GM12865 (cell line): ENCODE results near the gene SLC12A8.

Source experiments
- DNase-seq: peaks from one replicate; pipeline ENCODE4 v3.0.0; 2010; ENCODE audit warnings: low read depth
- H3K4me3 ChIP-seq: 2 replicates; pipeline ENCODE4 v1.5.1; 2011; ENCODE audit warnings: mild to moderate bottlenecking, low read depth, low read length, control low read depth
- TF ChIP-seq, protein P1 (sequence below): IDR thresholded peaks from 2 replicates; pipeline ENCODE4 v1.5.1; 2011; ENCODE audit warnings: low read length, control low read depth, low read depth, inconsistent platforms; ENCODE audit not compliant: insufficient read depth; ENCODE audit errors: missing control alignments

The SLC12A8 gene

DNA sequence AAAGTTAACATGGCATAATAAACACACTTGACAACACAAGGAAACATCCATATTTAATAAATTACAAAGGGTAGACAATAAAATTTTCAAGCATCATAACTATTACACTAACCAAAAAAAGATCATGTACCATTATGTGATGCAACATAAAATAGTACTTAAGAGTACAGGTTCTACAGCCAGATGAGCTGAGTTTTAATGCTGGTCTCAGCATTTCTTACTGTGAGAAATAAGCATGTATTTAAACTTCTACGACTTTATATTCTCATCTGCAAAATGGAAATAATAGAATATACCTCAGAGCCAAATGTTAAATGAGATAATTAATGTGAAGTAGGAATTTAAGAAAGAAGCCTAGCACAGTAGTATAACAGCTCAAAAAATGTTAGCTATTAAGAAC lies 33.7 kb upstream of the SLC12A8 start:
- TF ChIP-seq, protein P1, sequence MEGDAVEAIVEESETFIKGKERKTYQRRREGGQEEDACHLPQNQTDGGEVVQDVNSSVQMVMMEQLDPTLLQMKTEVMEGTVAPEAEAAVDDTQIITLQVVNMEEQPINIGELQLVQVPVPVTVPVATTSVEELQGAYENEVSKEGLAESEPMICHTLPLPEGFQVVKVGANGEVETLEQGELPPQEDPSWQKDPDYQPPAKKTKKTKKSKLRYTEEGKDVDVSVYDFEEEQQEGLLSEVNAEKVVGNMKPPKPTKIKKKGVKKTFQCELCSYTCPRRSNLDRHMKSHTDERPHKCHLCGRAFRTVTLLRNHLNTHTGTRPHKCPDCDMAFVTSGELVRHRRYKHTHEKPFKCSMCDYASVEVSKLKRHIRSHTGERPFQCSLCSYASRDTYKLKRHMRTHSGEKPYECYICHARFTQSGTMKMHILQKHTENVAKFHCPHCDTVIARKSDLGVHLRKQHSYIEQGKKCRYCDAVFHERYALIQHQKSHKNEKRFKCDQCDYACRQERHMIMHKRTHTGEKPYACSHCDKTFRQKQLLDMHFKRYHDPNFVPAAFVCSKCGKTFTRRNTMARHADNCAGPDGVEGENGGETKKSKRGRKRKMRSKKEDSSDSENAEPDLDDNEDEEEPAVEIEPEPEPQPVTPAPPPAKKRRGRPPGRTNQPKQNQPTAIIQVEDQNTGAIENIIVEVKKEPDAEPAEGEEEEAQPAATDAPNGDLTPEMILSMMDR = no peak
- DNase-seq = no peak
- H3K4me3 ChIP-seq = no peak overlapping the region

DNA sequence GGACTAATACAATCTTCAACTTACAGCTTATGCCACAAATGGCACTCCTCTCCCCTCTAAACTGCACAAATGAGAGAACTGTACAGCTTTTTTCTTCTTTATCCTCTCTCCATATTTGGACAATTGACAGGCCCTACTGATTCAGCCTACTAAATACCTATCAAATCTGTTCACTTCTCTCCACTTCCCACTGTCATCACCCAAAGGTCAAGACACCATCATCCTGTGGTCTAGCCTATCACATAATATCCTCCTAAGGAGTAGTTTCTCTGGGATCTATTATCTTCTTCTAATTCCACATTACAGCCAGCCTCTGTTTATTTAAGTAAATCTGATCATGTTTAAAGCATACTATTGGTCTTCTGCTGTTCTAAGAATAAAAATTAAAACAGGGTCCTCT lies 33.0 kb upstream of the SLC12A8 start:
- DNase-seq = no peak
- TF ChIP-seq, protein P1 = no peak
- H3K4me3 ChIP-seq = no peak overlapping the region

DNA sequence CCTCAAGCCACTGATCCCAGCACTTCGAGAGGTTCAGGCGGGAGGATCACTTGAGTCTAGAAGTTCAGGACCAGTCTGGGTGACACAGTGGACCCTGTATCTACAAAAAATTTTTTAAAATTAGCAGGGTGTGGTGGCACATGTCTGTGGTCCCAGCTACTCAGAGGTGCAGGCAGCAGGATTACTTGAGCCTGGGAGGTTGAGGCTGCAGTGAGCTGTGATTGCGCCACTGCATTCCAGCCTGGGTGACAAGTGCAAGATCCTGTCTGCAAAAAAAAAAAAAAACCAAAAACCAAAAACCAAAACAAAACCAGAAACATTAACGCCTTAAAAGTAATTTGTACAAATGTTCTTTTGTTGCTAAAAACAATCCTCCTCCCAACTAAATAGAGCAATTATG lies 27.9 kb upstream of the SLC12A8 start:
- no peak for DNase-seq
- no peak overlapping the region for H3K4me3 ChIP-seq
- TF ChIP-seq, protein P1 = no peak

DNA sequence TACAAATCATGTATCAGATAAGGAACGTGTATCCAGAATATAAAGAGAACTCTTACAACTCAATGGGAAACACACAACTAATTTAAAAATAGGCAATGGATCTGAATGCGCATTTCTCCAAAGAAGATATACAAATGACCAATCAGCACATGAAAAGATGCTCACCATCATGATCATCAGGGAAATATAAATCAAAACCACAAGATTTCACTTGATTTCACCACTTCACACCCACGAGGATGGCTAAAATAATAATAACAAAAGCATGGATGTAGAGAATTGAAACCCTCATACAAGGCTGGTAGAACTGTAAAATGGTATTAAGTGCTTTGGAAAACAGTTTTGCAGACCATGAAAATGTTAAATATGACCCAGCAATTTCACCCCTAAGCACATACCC lies 26.7 kb upstream of the SLC12A8 start:
- TF ChIP-seq, protein P1 = no peak
- no peak for DNase-seq
- H3K4me3 ChIP-seq = no peak overlapping the region

DNA sequence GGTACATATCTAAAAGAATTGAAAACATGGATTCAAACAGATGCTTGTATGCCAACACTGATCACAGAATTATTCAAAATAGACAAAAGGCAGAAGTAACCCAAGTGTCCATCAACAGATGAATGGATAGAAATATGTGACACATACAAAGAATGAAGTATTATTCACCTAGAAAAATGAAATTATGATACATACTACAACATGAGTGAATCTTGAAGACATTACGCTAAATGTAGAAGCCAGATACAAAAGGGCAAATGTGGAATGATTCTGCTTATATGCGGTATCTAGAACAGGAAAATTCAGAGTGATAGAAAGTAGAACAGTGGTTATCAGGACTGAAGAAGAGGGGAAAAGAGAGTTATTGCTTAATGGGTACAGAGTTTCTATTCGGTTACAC lies 26.2 kb upstream of the SLC12A8 start:
- no peak overlapping the region for H3K4me3 ChIP-seq
- TF ChIP-seq, protein P1 = no peak
- DNase-seq = no peak

DNA sequence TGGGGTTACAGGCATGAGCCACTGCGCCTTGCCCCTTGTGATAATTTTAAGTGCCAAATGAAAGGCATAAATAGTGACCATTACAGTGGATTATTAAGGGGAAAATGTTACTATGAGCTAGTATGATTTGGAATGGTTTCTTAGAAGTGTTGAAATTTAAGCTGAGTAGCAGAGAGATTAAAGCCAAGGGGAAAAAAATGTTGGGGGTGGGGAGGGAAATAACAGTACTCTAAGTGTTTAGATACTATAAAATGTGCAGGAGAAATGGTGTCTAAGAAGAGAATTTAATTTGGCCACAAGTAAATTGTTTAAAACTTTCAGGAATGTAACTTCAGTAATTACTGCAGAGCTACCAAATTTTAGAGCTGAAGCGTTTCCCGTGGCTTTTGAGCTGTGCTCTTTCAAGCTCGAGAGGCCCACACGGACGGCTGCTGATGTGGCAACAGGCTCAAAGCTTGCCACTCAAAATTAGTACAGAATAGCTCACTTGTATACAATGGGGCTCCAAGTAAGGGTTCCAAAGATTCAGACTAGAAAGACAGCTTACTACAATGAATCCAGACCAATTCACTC lies 23.9 kb upstream of the SLC12A8 start:
- TF ChIP-seq, protein P1 = no peak
- no peak overlapping the region for H3K4me3 ChIP-seq

DNA sequence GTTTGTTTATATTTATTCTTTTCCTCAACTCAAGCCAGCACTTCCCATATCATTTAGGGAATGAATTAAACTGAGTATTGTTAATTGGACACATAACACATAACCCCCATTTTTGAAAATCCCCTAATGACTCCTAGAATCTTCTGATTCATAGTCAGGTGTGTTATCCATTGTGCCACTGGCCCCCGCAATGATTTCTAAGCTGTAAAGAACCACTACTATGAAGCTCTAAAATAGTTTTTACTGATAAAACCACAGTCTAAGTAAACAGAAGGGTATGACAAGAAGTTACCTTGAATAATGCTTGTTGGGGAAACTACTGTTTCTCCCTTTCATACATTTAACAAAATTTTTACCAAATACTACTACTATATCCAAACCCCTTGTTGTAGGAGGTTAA lies 22.3 kb upstream of the SLC12A8 start:
- H3K4me3 ChIP-seq = no peak overlapping the region
- TF ChIP-seq, protein P1 = no peak
- no peak for DNase-seq

More for the DNA sequence above, 23.9 kb upstream of the SLC12A8 start:
- no peak for DNase-seq
